IPS DF 6.9 (cell line): ENCODE measurements around the gene TNFAIP8L1.

Source experiments
- DNase-seq: peaks from one replicate; pipeline ENCODE4 v3.0.0-alpha.2; 2013; ENCODE audit warnings: low read depth, low spot score
- H3K27ac ChIP-seq: one replicate; pipeline ENCODE4 v1.5.1; 2013; ENCODE audit warnings: low read length, control low read depth
- H3K27me3 ChIP-seq: 2 replicates; pipeline ENCODE4 v1.6.1; 2013; ENCODE audit warnings: mild to moderate bottlenecking, low read length; ENCODE audit not compliant: control insufficient read depth, insufficient read depth
- H3K36me3 ChIP-seq: 2 replicates; pipeline ENCODE4 v1.6.1; 2013; ENCODE audit warnings: low read length; ENCODE audit not compliant: control insufficient read depth, insufficient read depth
- H3K4me1 ChIP-seq: 2 replicates; pipeline ENCODE4 v1.6.1; 2013; ENCODE audit warnings: low read length; ENCODE audit not compliant: control insufficient read depth, insufficient read depth
- H3K4me3 ChIP-seq: 2 replicates; pipeline ENCODE4 v1.5.1; 2013; ENCODE audit warnings: mild to moderate bottlenecking, low read length
- H3K9me3 ChIP-seq: 2 replicates; pipeline ENCODE4 v1.6.1; 2013; ENCODE audit warnings: low read length, inconsistent platforms; ENCODE audit not compliant: control insufficient read depth, insufficient read depth
- WGBS: extraction: QIAGEN DNeasy Blood & Tissue Kit; methylation state at CpG from one replicate; pipeline ENCODE4 v1.1.7; 2013; ENCODE audit warnings: mixed read lengths, missing lambda C conversion rate; ENCODE audit not compliant: insufficient read length, insufficient coverage; 5-methylcytosine and 5-hydroxymethylcytosine counted together

The TNFAIP8L1 gene

GRCh38 chr19:4597278-4597974 is 41.9 kb upstream of the TNFAIP8L1 start:
- no CpG with 5 or more reads among the region's 27 CpGs for WGBS
- H3K4me3 ChIP-seq = peak overlapping the region; percentile 28; the same call in 1 of the 2 replicates
- no peak overlapping the region for H3K27ac ChIP-seq
- H3K9me3 ChIP-seq = no peaks in the 10 kb centered on the region
- H3K27me3 ChIP-seq = no peaks in the 10 kb centered on the region
- DNase-seq = no peak
- 0 out of 2 replicates have a peak, but pooled peaks cover 1% of the 10 kb centered on the region for H3K4me1 ChIP-seq
- no peaks in the 10 kb centered on the region for H3K36me3 ChIP-seq

- DNase-seq = no peak
- WGBS = no CpG with 5 or more reads among the region's 32 CpGs
- H3K27ac ChIP-seq = no peak overlapping the region
- no peaks in the 10 kb centered on the region for H3K36me3 ChIP-seq
- H3K4me3 ChIP-seq = peak overlapping the region; percentile 28; the same call in 1 of the 2 replicates
- no peaks in the 10 kb centered on the region for H3K9me3 ChIP-seq
- 0 out of 2 replicates have a peak, but pooled peaks cover 1% of the 10 kb centered on the region for H3K4me1 ChIP-seq
- H3K27me3 ChIP-seq = no peaks in the 10 kb centered on the region
Measured at GRCh38 chr19:4597975-4598671, 41.2 kb upstream of the TNFAIP8L1 start.

GRCh38 chr19:4598712-4599111 is 40.6 kb upstream of the TNFAIP8L1 start:
- no peak for DNase-seq
- Histone ChIP-seq H3K27ac (no peak overlapping the region), H3K4me3 (peak overlapping the region; percentile 27; the same call in 1 of the 2 replicates), H3K27me3 (no peaks in the 10 kb centered on the region), H3K36me3 (no peaks in the 10 kb centered on the region), H3K9me3 (no peaks in the 10 kb centered on the region), H3K4me1 (0 out of 2 replicates have a peak, but pooled peaks cover 1% of the 10 kb centered on the region)
- WGBS = no CpG with 5 or more reads among the region's 17 CpGs

DNA sequence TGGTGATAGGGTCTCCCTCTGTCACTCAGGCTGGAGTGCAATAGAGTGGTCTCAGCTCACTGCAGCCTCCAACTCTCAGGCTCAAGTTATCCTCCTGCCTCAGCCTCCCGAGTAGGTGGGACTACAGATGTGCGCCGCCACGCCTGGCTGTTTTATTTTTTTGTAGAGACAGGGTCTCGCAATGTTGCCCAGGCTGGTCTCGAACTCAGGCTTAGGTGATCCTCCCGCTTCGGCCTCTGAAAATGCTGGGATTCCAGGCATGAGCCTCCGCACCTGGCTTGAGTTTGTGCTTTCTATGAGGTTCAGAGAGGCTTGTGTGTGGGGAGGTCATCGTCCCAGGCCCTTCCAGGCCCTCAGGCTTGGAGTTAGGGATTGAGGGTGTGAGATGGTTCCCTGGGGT is 39.2 kb upstream of the TNFAIP8L1 start:
- H3K27ac ChIP-seq = no peak overlapping the region
- no peaks in the 10 kb centered on the region for H3K36me3 ChIP-seq
- H3K9me3 ChIP-seq = no peaks in the 10 kb centered on the region
- no peaks in the 10 kb centered on the region for H3K27me3 ChIP-seq
- H3K4me1 ChIP-seq = 0 out of 2 replicates have a peak, but pooled peaks cover 1% of the 10 kb centered on the region
- no peak overlapping the region for H3K4me3 ChIP-seq
- no CpG with 5 or more reads among the region's 10 CpGs for WGBS
- no peak for DNase-seq

- Histone ChIP-seq H3K27me3 (no peaks in the 10 kb centered on the region), H3K27ac (no peak overlapping the region), H3K9me3 (no peaks in the 10 kb centered on the region), H3K4me1 (0 out of 2 replicates have a peak, but pooled peaks cover 1% of the 10 kb centered on the region), H3K36me3 (no peaks in the 10 kb centered on the region), H3K4me3 (no peak overlapping the region)
- no peak for DNase-seq
- no CpG with 5 or more reads among the region's 5 CpGs for WGBS
Measured at GRCh38 chr19:4600893-4601292, 38.4 kb upstream of the TNFAIP8L1 start.

DNA sequence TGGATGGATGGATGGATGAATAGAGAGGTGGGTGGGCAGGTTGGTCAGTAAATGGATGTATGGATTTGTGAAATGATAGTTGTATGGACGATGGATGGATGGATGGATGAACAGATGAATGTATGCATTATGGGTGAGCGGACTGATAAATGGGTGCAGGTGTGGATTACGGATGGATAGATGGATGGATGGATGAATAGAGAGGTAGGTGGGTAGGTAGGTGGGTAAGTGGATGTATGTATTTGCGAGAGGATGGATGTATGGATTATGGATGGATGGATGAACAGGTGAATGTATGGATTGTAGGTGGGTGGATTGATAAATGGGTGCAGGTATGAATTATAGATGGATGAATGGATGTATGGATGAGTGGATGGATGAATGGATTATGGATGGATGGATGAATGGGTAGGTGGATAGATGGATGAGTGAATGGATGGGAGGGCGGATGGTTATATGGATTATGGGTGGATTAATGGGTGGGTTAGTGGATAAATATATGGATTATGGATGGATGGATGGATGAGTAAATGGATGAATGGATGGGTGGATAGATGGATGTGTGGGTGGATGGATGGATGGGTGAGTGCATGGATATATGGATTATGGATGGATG is 37.0 kb upstream of the TNFAIP8L1 start:
- H3K9me3 ChIP-seq = no peaks in the 10 kb centered on the region
- H3K4me3 ChIP-seq = no peak overlapping the region
- peaks cover 2% of the 10 kb centered on the region; the same call in 1 of the 2 replicates for H3K4me1 ChIP-seq
- no peak overlapping the region for H3K27ac ChIP-seq
- no peak for DNase-seq
- H3K27me3 ChIP-seq = no peaks in the 10 kb centered on the region
- H3K36me3 ChIP-seq = no peaks in the 10 kb centered on the region
- WGBS = 100% methylated on average over 5 of the region's 5 CpGs

DNA sequence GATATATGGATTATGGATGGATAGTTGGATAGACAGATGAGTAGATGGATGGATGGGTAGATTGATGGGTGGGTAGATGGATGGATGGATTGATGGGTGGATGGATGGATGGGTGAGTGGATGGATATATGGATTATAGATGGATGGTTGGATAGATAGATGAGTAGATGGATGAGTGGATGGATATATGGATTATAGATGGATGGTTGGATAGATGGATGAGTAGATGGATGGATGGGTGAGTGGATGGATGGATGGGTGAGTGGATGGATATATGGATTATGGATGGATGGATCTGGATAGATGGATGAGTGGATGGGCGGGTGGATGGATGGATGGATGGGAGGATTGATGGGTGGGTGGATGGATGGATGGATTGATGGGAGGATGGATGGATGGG is 36.4 kb upstream of the TNFAIP8L1 start:
- DNase-seq = no peak
- Histone ChIP-seq H3K27ac (no peak overlapping the region), H3K9me3 (no peaks in the 10 kb centered on the region), H3K4me3 (no peak overlapping the region), H3K4me1 (peaks cover 2% of the 10 kb centered on the region; the same call in 1 of the 2 replicates), H3K27me3 (no peaks in the 10 kb centered on the region), H3K36me3 (no peaks in the 10 kb centered on the region)
- WGBS = 100% methylated on average over 1 of the region's 1 CpG

GRCh38 chr19:4604912-4605311 is 34.4 kb upstream of the TNFAIP8L1 start:
- Histone ChIP-seq H3K27ac (no peak overlapping the region), H3K9me3 (no peaks in the 10 kb centered on the region), H3K36me3 (no peaks in the 10 kb centered on the region), H3K4me1 (peaks cover 2% of the 10 kb centered on the region; the same call in 1 of the 2 replicates), H3K4me3 (no peak overlapping the region), H3K27me3 (no peaks in the 10 kb centered on the region)
- DNase-seq = no peak
- no CpG with 5 or more reads among the region's 6 CpGs for WGBS

- no peaks in the 10 kb centered on the region for H3K36me3 ChIP-seq
- no peaks in the 10 kb centered on the region for H3K9me3 ChIP-seq
- no peak overlapping the region for H3K27ac ChIP-seq
- no peaks in the 10 kb centered on the region for H3K27me3 ChIP-seq
- DNase-seq = no peak
- no peak overlapping the region for H3K4me3 ChIP-seq
- peaks cover 2% of the 10 kb centered on the region; the same call in 1 of the 2 replicates for H3K4me1 ChIP-seq
- no CpG with 5 or more reads among the region's 5 CpGs for WGBS
Measured at GRCh38 chr19:4606181-4606580, 33.1 kb upstream of the TNFAIP8L1 start.

DNA sequence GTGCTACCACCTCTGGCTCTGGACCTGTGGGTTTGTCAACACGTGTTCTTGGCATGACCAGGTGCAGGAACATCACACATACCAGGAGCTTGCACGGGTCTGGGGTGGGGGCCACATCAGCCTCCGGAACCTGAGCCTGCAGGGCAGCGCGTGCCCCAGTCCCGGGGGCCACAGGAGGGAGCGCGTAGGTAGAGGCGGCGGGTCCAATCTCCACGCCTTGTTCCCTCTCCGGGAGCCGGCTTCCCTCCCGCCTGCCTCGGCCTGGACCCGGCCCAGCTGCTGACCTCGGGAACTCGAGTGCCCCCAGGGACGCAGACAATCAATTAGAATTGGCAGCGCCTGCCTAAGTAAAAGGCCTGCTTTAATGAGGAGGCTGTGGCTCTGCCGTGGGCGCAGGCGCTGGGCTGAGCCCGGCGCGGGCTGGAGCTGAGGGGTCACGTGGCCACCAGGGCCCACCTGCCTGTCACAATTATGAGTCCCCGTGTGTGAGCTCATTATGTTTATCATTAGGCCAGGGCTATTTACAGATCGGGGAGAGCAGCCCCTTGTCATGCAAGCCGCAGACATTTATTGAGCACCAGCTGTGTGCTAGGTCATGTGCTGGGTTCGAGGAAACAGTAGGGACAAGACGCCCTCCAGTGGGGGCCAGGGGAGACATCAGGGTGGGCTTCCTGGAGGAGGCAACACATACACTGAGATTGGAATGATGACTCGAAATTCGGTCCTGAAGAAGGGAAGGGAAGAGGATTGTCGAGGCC is 32.2 kb upstream of the TNFAIP8L1 start:
- Histone ChIP-seq H3K36me3 (no peaks in the 10 kb centered on the region), H3K4me1 (peaks cover 2% of the 10 kb centered on the region; the same call in 1 of the 2 replicates), H3K27me3 (no peaks in the 10 kb centered on the region), H3K9me3 (no peaks in the 10 kb centered on the region), H3K27ac (no peak overlapping the region), H3K4me3 (peak overlapping the region; percentile 2; the same call in 1 of the 2 replicates)
- WGBS = no CpG with 5 or more reads among the region's 35 CpGs
- no peak for DNase-seq
